ENCODE results near the gene WNT10A.
"Not testable (repeated sequence)": the region's sequence is repeated elsewhere in the genome, so short reads cannot be mapped to it uniquely, and the experiment has no call there.

WNT10A gene

GRCh38 chr2:218910741-218911140, 30.1 kb downstream of the WNT10A start:
- Mint-ChIP-seq H3K27ac (no peak overlapping the region), H3K4me1 (peaks cover 14% of the 10 kb centered on the region), H3K9me3 (no peaks in the 10 kb centered on the region), H3K27me3 (ENCODE audit: low read depth) (peaks cover 9% of the 10 kb centered on the region), H3K4me3 (peak overlapping the region; percentile 25 to 68 (median 39)), H3K36me3 (ENCODE audit: low read depth) (no peaks in the 10 kb centered on the region)
- TF ChIP-seq CTCF (IDR thresholded peaks at IDR 0.05; ENCODE audit: unreplicated experiment in 3 of 3): no peak

GRCh38 chr2:218920504-218920903, 39.9 kb downstream of the WNT10A start:
- peaks cover 14% of the 10 kb centered on the region for H3K9me3 Mint-ChIP-seq
- peaks cover 3% of the 10 kb centered on the region for H3K27me3 Mint-ChIP-seq (ENCODE audit: low read depth)
- no peak overlapping the region for H3K27ac Mint-ChIP-seq
- H3K36me3 Mint-ChIP-seq (ENCODE audit: low read depth): peaks cover 16% of the 10 kb centered on the region
- no peak for TF ChIP-seq CTCF (IDR thresholded peaks at IDR 0.05; ENCODE audit: unreplicated experiment in 3 of 3)
- no peak overlapping the region for H3K4me3 Mint-ChIP-seq
- H3K4me1 Mint-ChIP-seq: no peaks in the 10 kb centered on the region

- no peak overlapping the region for H3K27ac Mint-ChIP-seq
- H3K36me3 Mint-ChIP-seq (ENCODE audit: low read depth): peaks cover 16% of the 10 kb centered on the region
- no peak overlapping the region for H3K4me3 Mint-ChIP-seq
- peaks cover 16% of the 10 kb centered on the region for H3K9me3 Mint-ChIP-seq
- peaks cover 6% of the 10 kb centered on the region for H3K4me1 Mint-ChIP-seq
- H3K27me3 Mint-ChIP-seq (ENCODE audit: low read depth): peaks cover 3% of the 10 kb centered on the region
- TF ChIP-seq CTCF (IDR thresholded peaks at IDR 0.05; ENCODE audit: unreplicated experiment in 3 of 3): no peak
Observed at GRCh38 chr2:218924757-218925156, 44.1 kb downstream of the WNT10A start.

- no peak overlapping the region for H3K4me3 Mint-ChIP-seq
- no peak overlapping the region for H3K27ac Mint-ChIP-seq
- peaks cover 6% of the 10 kb centered on the region for H3K4me1 Mint-ChIP-seq
- peaks cover 6% of the 10 kb centered on the region for H3K27me3 Mint-ChIP-seq (ENCODE audit: low read depth)
- peaks cover 23% of the 10 kb centered on the region for H3K9me3 Mint-ChIP-seq
- no peak for TF ChIP-seq CTCF (IDR thresholded peaks at IDR 0.05; ENCODE audit: unreplicated experiment in 3 of 3)
- peaks cover 22% of the 10 kb centered on the region for H3K36me3 Mint-ChIP-seq (ENCODE audit: low read depth)
Observed at GRCh38 chr2:218925434-218925833, 44.8 kb downstream of the WNT10A start.

- Mint-ChIP-seq H3K27ac (no peak overlapping the region), H3K4me1 (peaks cover 6% of the 10 kb centered on the region), H3K27me3 (ENCODE audit: low read depth) (peaks cover 6% of the 10 kb centered on the region), H3K36me3 (ENCODE audit: low read depth) (peaks cover 19% of the 10 kb centered on the region), H3K4me3 (no peak overlapping the region), H3K9me3 (peaks cover 19% of the 10 kb centered on the region)
- TF ChIP-seq CTCF (IDR thresholded peaks at IDR 0.05; ENCODE audit: unreplicated experiment in 3 of 3): no peak
Observed at GRCh38 chr2:218927422-218927821, 46.8 kb downstream of the WNT10A start.

- Mint-ChIP-seq H3K36me3 (ENCODE audit: low read depth) (peaks cover 18% of the 10 kb centered on the region), H3K9me3 (peaks cover 18% of the 10 kb centered on the region), H3K27ac (no peak overlapping the region), H3K4me1 (peaks cover 6% of the 10 kb centered on the region), H3K4me3 (no peak overlapping the region), H3K27me3 (ENCODE audit: low read depth) (peaks cover 9% of the 10 kb centered on the region)
- no peak for TF ChIP-seq CTCF (IDR thresholded peaks at IDR 0.05; ENCODE audit: unreplicated experiment in 3 of 3)
Observed at GRCh38 chr2:218927876-218928275, 47.2 kb downstream of the WNT10A start.

- not testable (repeated sequence) for H3K4me1 Mint-ChIP-seq; H3K4me3 Mint-ChIP-seq; H3K36me3 Mint-ChIP-seq (ENCODE audit: low read depth); H3K27ac Mint-ChIP-seq
- Mint-ChIP-seq H3K27me3 (ENCODE audit: low read depth) (peaks cover 31% of the 10 kb centered on the region), H3K9me3 (peaks cover 10% of the 10 kb centered on the region)
Observed at GRCh38 chr2:218930488-218930887, 49.8 kb downstream of the WNT10A start.

- H3K27me3 Mint-ChIP-seq (ENCODE audit: low read depth): peaks cover 42% of the 10 kb centered on the region
- H3K9me3 Mint-ChIP-seq: peaks cover 10% of the 10 kb centered on the region
- not testable (repeated sequence) for H3K4me1 Mint-ChIP-seq; H3K27ac Mint-ChIP-seq; H3K4me3 Mint-ChIP-seq; H3K36me3 Mint-ChIP-seq (ENCODE audit: low read depth)
Observed at GRCh38 chr2:218931751-218932150, 51.1 kb downstream of the WNT10A start.
